GM12873 (cell line): ENCODE measurements around the gene SLC2A2.

Source experiments
- TF ChIP-seq, protein P1 (sequence below): IDR thresholded peaks from 2 replicates; pipeline ENCODE4 v1.5.1; 2012; ENCODE audit warnings: low read depth, mild to moderate bottlenecking, moderate library complexity, low read length, control low read depth; ENCODE audit not compliant: insufficient read depth; ENCODE audit errors: missing control alignments

Gene SLC2A2

GRCh38 chr3:170982733-170983132, 43.8 kb downstream of the SLC2A2 start:
- TF ChIP-seq, protein P1, sequence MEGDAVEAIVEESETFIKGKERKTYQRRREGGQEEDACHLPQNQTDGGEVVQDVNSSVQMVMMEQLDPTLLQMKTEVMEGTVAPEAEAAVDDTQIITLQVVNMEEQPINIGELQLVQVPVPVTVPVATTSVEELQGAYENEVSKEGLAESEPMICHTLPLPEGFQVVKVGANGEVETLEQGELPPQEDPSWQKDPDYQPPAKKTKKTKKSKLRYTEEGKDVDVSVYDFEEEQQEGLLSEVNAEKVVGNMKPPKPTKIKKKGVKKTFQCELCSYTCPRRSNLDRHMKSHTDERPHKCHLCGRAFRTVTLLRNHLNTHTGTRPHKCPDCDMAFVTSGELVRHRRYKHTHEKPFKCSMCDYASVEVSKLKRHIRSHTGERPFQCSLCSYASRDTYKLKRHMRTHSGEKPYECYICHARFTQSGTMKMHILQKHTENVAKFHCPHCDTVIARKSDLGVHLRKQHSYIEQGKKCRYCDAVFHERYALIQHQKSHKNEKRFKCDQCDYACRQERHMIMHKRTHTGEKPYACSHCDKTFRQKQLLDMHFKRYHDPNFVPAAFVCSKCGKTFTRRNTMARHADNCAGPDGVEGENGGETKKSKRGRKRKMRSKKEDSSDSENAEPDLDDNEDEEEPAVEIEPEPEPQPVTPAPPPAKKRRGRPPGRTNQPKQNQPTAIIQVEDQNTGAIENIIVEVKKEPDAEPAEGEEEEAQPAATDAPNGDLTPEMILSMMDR = no peak

DNA sequence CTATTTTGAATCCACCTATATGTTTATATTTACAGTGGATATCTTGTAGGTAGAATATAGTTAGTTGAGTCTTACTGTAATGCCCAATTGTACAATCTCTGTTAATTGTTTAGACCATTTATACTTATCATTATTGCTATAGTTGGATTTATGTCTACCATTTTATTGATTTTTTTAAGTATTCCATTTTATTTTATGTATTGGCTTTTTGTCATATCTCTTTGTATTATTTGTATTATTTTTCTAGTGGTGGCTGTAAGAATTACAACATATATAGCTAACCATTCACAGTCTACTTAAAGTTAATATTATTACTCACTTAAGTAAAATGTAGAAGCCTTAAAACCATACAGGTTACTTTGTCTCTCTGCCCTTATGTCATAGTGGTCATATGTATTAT, 46.1 kb downstream of the SLC2A2 start:
- TF ChIP-seq, protein P1 = no peak

DNA sequence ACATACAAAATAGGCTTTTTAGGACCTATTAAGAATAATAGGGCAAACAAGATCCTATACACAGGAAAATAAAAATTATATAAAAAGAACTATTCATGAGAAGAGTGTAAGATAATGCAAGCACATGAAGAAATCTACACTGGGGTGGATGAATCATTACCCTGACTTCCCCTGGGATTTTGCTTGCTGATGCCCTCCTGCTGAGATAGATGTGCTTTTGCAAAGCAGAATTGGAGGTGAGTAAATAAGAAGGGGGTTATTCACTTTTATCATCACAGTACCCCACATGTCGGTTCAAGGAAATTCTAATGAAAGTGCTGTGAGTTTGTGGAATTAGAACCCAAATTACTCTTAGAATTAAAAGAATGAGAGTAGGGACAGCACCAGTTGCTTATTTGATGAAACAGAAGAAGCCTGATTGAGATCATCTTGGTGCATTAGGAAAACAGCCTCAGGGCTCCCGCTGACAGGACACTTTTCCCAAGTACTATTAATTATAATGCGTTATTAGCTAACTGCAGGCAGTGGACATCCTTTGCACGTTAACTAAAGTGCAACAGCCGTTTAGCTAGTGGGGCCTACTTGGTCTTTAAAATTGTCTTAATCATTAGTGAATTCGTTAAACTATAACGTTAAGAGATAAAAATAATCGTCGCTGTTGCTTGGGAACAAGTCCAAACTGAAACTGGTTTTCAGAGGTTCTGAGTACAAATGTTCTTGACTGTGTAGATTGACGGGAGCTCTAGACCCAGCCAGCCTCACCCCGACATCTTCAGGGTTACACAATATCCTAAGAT, 48.4 kb downstream of the SLC2A2 start:
- TF ChIP-seq, protein P1 = no peak

- TF ChIP-seq, protein P1 = no peak
Measured at GRCh38 chr3:170976190-170976519, 50.4 kb downstream of the SLC2A2 start.

GRCh38 chr3:170975283-170976189, 51.0 kb downstream of the SLC2A2 start:
- TF ChIP-seq, protein P1 = no peak

- TF ChIP-seq, protein P1 = no peak
Measured at GRCh38 chr3:170974872-170975271, 51.6 kb downstream of the SLC2A2 start.

- TF ChIP-seq, protein P1 = no peak
Measured at GRCh38 chr3:170967126-170967525, 59.4 kb downstream of the SLC2A2 start.
